ENCODE measurements around the gene STRN. TPM values are rescaled to one million over a fixed set of nuclear protein-coding genes. Genes with fewer than 3 reads are reported as not detected.
"Not testable (repeated sequence)": the region's sequence is repeated elsewhere in the genome, so short reads cannot be mapped to it uniquely, and the experiment has no call there.

STRN gene
- total RNA-seq, 1 experiment from 2014 or later = 18.7 TPM

DNA sequence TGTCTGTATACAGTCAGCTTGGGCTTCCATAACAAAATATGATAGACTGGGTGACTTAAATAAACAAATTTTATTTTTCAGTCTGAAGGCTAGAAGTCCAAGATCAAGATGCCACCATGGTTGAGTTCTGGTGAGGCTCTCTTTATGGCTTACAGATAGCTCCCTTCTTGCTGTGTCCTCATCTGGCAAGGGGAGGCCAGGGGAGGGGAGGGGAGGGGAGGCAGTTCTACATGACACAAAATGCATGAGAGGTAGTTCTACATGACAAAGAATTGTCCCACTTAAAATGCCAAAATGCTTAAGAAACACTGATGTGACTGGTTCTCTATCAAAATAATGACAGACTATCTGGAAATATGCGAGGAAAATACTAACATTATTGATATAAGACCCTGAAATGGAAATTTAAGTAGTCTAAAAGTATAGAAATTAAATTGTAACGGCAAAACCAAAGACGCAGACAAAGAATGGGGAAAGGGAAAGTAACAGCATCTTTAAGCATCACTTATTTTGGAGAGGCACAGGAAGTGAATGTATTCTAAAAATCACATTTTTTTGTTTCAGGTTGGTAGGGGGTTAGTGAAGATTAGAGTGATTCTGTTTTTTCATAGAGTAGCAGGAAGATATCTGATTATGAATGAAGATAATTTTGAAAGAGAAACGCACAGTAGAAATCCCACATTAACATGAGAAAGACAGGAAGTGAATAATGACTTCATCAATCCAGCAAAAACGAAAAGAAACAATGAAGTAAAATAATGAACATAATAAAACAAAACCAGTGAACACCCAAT is 131.4 kb downstream of the STRN start:
- no peak for DNase-seq (ENCODE audit: low read depth)

DNA sequence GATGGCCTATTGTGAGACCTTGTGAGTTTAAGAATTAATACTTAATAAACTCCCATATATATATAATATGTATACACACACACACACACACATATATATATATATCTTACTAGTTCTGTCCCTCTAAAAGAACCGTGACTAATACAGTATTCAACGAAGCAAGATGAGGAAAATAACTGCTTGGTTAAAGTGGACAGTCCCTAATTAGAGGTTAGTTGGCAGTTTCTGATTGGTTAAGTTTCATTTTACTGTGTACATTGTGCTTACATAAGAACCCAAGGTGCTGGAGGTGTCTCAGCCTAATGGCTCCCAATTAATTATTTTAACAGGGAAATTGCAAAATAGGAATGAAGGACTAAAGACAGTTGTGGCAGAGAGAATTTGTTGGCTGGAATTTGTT is 132.1 kb downstream of the STRN start:
- no peak for DNase-seq (ENCODE audit: low read depth)

DNA sequence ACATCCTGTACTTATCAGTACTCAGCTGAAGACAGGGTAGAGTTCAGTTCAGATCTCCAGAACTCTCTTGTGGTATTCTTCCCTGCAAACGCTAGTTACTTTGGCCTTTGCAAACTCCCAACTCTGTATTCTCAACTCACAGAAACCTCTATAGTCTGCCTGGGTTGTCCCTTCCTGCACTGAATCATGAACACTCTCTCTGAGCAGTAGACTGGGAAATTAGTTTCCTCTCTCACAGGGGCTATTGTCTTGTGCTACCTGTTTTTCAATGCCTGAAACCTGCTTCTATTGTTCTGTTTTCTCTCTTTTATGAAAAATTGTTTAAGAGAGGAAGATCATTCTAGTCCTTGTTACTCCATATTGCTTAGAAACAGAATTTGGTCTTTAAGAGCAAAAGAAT is 135.2 kb downstream of the STRN start:
- no peak for DNase-seq (ENCODE audit: low read depth)

DNA sequence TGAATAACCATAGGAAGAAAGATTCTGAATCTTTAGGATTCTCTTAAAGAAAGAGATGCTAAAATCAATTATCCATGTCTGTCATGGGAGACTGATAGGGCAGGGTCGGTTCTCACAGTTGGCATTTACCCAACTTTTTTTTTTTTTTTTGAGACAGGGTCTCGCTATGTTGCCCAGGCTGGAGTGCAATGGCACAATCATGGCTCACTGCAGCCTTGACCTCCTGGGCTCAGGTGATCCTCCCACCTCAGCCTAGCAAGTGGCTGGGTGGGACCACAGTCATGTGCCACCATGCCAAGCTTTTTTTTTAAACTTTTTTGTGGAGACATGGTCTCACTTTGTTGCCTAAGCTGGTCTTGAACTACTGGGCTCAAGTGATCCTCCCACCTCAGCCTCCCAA is 141.7 kb downstream of the STRN start:
- not testable (repeated sequence) for DNase-seq (ENCODE audit: low read depth)

DNA sequence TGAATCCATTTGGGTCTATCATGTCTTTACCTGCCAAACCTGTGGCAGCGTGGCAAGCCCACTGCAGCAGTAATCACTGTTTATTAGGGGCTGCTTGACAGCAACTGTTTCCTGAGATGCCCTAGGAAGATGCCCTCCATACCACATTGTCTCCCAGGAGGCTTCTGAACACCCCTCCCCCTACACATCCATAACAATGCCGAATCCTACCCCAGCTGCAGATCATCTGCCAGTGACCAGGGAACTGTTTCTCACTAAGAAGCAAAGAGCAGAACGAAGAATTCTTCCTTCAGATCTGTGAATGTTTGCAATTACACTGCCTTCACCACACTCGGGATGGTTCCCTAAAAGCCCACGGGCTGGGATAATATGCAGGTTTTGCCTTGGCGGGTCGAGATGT is 142.1 kb downstream of the STRN start:
- DNase-seq (ENCODE audit: low read depth) = no peak

DNA sequence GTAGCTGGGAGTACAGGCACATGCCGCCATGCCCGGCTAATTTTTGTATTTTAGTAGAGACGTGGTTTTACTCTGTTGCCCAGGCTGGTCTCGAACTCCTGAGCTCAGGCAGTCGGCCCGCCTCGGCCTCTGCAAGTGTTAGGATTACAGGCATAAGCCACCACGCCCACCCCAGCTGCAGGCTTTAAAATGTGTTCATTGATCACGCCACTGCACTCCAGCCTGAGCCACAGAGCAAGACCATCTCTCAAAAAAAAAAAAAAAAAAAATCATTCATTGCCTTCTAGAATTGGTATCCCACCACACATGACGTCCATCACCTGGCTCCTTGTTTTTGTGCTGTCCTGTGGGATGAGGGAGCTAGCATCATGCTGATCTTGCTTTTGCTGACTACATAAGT is 142.5 kb downstream of the STRN start:
- DNase-seq (ENCODE audit: low read depth) = no peak

DNA sequence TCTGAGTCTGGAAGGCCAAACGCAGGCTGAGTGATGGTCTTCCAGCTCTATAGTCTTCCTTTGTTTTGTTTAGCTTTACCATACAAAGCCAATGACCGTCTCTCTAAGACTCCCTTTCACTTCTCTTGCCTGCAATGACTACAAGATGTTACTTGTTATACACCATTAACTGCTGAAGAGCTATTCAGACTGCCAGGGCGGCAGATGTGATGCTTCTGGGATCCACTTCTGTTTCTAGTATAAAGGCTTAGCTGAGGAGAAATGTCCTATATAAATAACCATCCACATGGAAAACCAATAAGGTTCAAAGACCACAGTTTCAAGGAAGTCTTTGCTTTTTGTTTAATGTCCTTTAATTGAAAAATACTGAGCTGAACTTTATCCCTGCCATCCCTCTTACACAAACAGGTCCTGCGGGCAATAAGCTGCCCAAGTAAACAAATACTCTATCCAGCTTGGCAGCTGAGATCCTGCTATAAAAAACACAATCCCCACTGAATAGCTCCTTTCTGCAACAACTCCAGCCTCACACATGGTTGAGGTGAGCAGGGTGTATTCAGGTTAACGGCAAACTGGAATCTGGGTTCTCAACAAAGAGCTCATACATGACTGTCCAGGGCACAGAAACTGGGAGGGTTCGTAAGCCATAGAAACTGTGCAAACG is 145.3 kb downstream of the STRN start:
- no peak for DNase-seq (ENCODE audit: low read depth)

DNA sequence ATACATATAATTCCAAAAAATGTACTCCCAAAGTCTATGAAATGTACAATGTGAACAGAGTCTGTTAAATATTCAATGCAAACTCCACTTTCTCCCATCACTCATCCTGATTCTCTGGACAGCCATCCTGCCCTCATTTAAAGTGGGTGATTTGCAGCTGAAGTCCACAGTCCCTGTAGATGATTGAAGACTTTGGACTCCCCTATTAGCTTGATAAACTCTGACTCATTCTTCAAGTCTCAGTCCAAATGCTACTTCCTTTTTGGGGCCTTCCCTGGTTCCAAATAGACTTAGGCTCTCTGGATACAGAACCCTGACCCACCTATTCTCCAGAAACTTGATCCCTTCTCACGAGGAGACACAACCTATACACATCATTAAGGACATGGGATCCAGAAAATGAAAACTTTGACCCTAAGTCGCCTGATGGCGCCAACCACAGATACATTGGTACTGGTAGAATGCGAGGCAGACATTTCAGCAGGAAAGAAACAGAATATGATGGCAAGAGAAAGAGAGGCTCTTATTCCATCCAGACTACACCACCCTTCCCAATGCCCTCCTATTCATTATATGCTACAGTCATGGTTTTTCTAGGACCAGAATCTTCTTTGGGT is 147.1 kb downstream of the STRN start:
- DNase-seq (ENCODE audit: low read depth) = no peak

DNA sequence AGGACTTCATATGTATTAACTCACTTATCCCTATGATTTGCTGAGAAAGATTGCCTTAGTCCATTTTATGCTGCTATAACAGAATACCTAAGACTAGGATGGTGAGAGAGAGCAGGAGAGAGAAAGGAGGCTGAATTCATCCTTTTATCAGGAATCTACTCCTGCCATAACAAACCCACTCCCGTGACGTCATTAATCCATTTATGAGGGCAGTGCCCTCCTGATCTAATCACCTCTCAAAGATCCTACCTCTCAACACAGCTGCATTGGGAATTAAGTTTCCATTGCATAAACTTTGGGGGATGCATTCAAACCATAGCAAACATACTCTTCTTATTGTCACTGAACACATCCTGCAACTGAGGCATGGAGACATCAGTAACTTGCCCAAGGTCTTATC is 147.8 kb downstream of the STRN start:
- no peak for DNase-seq (ENCODE audit: low read depth)

DNA sequence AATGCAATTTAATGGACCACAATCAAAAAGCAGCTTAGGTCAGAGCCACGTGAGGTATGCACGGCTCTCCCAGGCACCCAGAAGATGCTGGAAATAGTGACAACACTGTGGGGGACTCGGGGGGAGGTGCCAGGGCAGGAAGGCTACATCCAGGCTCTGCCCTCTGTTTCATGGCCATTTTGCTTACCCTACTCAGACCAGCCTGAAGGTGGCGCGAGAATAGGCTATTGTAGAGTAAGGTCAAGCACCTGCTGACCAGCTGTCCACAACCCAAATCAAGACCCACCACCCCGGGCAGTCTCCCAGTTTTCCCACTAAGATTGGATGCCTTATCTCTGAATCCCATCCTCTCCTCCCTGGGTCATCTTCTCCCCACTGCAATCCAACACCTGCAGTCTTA is 154.1 kb downstream of the STRN start:
- peak; percentile 13 for DNase-seq (ENCODE audit: low read depth)

DNA sequence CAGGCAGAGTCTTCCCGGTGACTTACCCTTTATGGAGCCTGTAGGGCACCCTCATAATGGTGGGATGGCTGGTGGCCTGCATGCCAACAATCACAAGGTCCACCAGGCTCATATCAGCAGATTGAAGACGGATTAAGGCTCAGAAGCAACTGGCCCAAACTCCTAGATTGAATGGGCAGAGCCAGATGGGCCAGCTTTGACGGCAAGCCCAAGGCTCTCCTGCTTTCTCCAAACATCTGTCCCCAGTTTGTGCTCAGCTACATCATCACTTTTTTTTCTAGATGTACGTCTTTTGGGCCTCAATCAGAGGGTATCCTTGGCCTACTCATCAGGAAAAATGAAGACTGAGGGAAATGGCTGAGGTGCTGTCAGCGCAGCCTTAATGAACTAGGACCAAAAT is 155.3 kb downstream of the STRN start:
- no peak for DNase-seq (ENCODE audit: low read depth)

DNA sequence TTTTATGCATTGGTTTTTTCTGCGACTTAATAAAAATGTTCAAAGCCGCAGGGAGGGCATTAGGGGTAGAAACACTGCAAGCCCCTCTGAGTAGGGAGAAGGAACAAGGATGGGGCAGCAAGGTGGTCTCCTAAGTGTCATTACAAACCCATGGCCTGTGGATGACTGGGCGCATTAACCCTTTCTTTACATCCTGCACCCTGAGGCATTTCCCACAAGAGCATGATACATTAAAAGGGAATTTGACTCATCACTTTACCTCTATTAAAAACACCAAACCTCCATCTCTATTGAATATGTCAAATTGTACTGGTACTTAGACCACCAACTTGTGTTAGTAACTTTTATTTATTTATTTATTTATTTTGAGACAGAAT is 157.3 kb downstream of the STRN start:
- DNase-seq (ENCODE audit: low read depth) = peak; percentile 28

DNA sequence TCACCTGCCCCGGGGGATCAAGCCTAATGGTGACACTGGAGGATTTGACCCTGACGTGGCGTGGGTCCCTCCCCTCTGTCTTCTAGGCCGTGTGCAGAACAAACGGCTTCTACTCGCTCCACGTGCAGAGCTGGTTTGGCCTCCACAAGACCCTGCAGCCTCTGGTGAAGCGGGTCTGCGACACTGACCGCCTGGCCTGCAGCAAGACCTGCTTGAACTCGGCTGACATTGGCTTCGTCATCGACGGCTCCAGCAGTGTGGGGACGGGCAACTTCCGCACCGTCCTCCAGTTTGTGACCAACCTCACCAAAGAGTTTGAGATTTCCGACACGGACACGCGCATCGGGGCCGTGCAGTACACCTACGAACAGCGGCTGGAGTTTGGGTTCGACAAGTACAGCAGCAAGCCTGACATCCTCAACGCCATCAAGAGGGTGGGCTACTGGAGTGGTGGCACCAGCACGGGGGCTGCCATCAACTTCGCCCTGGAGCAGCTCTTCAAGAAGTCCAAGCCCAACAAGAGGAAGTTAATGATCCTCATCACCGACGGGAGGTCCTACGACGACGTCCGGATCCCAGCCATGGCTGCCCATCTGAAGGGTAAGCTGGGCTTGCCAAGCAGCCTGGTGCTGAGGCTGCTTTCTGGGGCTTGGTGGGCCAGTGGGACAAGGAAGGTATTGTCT is 157.8 kb downstream of the STRN start:
- DNase-seq (ENCODE audit: low read depth) = no peak

DNA sequence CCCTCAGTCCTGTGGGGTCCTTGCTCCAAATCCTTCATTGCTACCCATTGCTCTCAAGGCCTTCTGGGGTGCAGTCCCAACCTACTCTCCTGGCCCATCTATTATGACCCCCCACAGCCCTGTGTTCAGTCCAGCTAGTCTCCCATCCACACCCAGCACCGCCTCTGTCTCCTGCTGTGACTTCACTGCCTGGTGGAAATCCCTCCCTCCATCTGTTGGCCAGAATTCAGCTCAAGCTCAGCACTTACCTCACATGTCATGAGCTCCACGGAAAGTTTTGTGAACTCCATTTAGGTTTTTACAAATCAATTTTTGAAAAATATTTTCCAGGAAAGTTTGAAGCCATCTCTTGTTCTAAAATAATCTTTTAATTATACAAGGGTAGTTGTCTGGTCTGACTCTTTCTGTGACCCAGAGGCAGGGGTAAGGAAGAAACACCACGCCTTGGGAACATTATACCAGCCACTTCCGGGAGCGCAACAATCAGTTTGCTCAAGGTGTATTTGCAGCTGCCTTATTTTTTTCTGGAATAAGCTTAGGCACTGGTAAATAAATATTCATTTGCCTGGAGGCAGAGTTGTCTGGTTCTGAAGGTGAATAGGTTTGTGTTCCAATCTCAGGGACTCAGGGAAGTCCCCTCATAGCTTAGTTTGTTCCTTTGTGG is 159.0 kb downstream of the STRN start:
- DNase-seq (ENCODE audit: low read depth) = no peak

DNA sequence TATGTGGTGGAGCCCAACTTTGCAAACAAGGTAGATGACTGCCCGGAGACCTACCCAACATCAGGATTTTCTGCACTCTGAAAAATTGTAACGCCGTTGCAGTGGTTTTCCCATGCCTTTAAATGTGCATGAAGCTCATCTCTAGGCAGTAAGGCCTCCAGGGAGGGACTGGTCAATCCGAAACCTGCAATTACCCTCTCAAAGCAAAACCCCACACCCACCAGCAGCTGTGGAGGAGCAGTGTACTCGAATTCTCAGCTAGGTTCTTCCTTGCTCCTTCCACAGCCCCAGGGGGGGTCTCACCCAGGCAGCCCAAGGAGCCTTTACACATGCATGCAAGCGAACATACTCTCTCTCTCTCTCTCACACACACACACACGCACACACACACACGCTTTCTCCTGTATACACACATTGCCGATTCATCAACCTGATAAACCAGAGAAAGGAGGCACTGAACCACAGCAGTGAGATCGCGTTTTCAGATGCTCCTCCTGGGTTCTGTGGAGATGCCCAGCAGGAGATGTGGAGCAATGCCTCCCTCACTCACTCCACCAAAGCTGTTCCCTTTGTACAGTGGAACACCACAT is 160.6 kb downstream of the STRN start:
- DNase-seq (ENCODE audit: low read depth) = no peak

DNA sequence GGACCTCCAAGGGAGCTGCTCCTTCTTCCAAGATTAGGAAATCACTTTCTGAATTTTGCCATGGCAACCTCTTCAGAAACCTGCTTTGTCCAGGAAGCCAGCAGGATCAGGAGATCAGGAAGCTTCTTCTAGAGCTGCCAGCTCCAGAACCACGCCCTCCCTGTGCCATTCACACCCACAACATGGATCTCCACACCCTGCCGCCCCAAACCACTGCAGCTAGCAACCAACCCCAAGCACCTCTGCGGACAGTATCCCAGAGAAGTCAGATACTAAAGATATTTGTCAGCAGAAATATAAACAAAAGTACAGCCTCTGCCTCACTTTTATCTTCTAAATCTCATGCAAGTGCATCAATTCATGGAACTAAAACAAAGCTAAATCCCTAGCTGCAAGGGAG is 163.4 kb downstream of the STRN start:
- no peak for DNase-seq (ENCODE audit: low read depth)

DNA sequence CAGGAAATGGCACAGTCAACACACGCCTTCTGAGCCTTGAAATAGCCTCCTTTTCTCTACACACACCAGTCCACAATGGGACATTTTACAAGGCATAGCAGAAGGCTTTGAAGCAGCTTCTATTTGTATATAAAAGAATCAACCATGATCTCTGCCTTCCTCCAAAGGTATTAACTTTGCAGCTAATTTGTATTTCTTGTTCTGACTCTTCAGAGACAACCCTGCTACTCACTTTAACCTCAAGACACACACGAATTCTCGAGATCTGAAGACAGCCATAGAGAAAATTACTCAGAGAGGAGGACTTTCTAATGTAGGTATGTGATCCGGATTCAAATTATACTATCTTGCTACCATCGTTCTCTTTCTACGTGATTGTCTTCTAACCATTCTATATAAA is 165.2 kb downstream of the STRN start:
- DNase-seq (ENCODE audit: low read depth) = no peak

DNA sequence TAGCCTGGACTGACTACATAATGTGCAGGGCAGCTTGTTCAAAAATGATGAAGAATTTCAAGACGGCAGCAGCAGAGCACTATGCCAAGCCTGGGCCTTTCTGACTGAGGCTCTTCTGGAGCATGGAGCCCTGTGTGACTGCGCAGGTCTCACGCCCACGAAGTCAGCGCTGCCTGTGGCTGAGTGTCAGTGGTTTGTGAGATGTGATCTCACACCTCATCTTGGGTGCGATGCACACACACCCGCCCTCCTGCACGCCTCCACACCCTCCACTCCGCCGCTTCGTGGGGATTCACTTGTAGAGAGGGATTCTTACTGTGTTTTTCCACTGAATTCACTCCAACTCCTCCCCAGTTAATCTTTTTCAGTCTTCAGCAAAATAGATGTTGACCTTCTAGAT is 166.0 kb downstream of the STRN start:
- no peak for DNase-seq (ENCODE audit: low read depth)

DNA sequence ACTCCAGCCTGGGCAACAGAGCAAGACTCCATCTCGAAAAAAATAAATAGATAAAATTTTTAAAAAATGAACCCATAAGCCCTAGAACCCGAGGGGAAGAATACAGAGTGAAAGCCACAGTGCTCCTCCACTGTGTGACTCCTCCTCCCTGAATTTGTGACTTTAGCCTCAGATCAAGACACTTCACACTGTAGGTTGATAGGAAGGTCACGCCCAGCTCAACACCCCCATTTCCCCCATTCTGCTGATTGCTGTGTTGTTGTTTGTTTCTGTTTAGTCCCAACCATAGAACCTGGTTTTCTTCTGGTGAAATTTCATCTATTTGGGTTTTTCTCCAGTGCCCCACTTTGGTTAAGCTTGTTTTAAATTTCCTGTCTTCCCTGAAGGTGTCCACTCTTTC is 167.6 kb downstream of the STRN start:
- DNase-seq (ENCODE audit: low read depth) = no peak

DNA sequence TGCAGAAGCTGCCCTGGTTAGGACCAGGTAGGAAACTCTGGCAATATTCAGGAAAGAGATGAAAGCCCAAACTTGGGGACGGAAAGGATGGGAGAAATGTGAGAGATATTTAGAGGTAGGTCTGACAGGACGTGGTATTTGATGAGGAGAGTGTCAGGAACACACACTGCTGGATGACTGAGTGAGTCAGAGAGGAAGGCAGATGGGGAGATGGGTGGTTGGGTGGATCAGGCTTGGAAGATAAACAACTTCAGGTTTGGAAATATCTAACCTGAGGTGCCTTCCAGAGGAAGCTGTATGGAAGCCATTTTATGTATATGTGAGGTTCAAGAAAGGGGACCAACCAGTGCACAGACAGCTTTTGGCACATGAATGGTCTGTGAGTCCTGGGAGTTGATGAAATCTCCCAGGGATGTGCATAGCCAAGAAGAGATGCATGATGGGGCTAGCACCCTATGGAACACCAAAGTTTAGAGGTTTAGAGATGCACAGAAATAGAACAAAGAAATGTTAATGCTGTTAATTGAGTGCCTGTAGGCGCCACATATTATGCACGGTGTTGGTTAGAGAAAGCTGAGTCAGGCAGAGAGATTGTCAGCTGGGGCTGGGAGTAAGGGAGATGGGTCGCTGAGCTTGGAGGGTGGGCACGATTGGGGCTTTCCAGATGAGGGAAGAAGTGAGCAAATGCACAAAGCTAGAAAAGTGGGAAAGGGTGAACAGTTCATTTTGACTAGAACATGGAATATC is 168.8 kb downstream of the STRN start:
- peak; percentile 17 for DNase-seq (ENCODE audit: low read depth)

Data from RPMI7951 (cell line).